DOHH2 (cell line): Measurements from ENCODE around the gene SLC25A27.

Experiments
- CTCF ChIP-seq: fragments of 200-600 bp; sonication (generic); IDR thresholded peaks from one replicate; pipeline ENCODE4 v1.5.1; 2014; ENCODE audit warnings: antibody characterized with exemption, mild to moderate bottlenecking, low read depth, low read length; ENCODE audit not compliant: poor library complexity, severe bottlenecking
- EZH2phosphoT487 ChIP-seq: fragments of 200-600 bp; sonication (generic); IDR thresholded peaks from 2 replicates; pipeline ENCODE4 v1.6.1; 2017; ENCODE audit warnings: borderline replicate concordance, mild to moderate bottlenecking, antibody characterized with exemption, low read length, moderate library complexity, mixed read lengths

GRCh38 chr6:46605091-46605797 lies 47.5 kb upstream of the SLC25A27 start:
- no peak for TF ChIP-seq EZH2phosphoT487
- no peak for TF ChIP-seq CTCF
